ENCODE results near the gene UBE2Q2. TPM values are rescaled to one million over a fixed set of nuclear protein-coding genes. Genes with fewer than 3 reads are reported as not detected.

Gene UBE2Q2
- total and polyA plus RNA-seq, 9 of the 15 experiments (the other 6 are each of a cell fraction or from before 2014, with no cell fraction given): 6.2 to 24.0 (median 16.2) TPM

GRCh38 chr15:75842722-75843677, at the start of gene UBE2Q2 (continued):
- no peak for TF ChIP-seq ZKSCAN3 (CRISPR knock-in tag; IDR thresholded peaks at IDR 0.05)
- TF ChIP-seq KAT7 (CRISPR knock-in tag; IDR thresholded peaks at IDR 0.05; ENCODE audit: borderline replicate concordance): peak; percentile 70; the same call in 1 of the 2 replicates
- no peak for TF ChIP-seq MAFF (IDR thresholded peaks at IDR 0.05; ENCODE audit: low read length)
- TF ChIP-seq ZNF507 (tag; conservative IDR thresholded peaks at IDR 0.05): no peak
- TF ChIP-seq BACH1 (tag; IDR thresholded peaks at IDR 0.05): peak; percentile 83; the same call in 1 of the 2 replicates
- TF ChIP-seq ZNF785 (CRISPR knock-in tag; IDR thresholded peaks at IDR 0.05): no peak
- no peak for TF ChIP-seq EZH2 (IDR thresholded peaks at IDR 0.05; ENCODE audit: borderline replicate concordance, low read depth, low read length)
- TF ChIP-seq, protein P1, sequence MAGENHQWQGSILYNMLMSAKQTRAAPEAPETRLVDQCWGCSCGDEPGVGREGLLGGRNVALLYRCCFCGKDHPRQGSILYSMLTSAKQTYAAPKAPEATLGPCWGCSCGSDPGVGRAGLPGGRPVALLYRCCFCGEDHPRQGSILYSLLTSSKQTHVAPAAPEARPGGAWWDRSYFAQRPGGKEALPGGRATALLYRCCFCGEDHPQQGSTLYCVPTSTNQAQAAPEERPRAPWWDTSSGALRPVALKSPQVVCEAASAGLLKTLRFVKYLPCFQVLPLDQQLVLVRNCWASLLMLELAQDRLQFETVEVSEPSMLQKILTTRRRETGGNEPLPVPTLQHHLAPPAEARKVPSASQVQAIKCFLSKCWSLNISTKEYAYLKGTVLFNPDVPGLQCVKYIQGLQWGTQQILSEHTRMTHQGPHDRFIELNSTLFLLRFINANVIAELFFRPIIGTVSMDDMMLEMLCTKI (IDR thresholded peaks at IDR 0.05; ENCODE audit: partially characterized antibody): no peak
- TF ChIP-seq AFF1 (IDR thresholded peaks at IDR 0.05; ENCODE audit: low read depth in 1 of 2, partially characterized antibody in 2 of 2): peak in 1 of 2 experiments; percentile 38
- no peak for TF ChIP-seq CBX2 (IDR thresholded peaks at IDR 0.05; ENCODE audit: insufficient read depth, low read length, poor library complexity, severe bottlenecking)
- TF ChIP-seq, protein P2, sequence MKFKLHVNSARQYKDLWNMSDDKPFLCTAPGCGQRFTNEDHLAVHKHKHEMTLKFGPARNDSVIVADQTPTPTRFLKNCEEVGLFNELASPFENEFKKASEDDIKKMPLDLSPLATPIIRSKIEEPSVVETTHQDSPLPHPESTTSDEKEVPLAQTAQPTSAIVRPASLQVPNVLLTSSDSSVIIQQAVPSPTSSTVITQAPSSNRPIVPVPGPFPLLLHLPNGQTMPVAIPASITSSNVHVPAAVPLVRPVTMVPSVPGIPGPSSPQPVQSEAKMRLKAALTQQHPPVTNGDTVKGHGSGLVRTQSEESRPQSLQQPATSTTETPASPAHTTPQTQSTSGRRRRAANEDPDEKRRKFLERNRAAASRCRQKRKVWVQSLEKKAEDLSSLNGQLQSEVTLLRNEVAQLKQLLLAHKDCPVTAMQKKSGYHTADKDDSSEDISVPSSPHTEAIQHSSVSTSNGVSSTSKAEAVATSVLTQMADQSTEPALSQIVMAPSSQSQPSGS (CRISPR knock-in tag; IDR thresholded peaks at IDR 0.05): no peak
- TF ChIP-seq PATZ1 (CRISPR knock-in tag; IDR thresholded peaks at IDR 0.05; ENCODE audit: borderline replicate concordance): no peak
- TF ChIP-seq, protein P3, sequence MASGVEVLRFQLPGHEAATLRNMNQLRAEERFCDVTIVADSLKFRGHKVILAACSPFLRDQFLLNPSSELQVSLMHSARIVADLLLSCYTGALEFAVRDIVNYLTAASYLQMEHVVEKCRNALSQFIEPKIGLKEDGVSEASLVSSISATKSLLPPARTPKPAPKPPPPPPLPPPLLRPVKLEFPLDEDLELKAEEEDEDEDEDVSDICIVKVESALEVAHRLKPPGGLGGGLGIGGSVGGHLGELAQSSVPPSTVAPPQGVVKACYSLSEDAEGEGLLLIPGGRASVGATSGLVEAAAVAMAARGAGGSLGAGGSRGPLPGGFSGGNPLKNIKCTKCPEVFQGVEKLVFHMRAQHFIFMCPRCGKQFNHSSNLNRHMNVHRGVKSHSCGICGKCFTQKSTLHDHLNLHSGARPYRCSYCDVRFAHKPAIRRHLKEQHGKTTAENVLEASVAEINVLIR (CRISPR knock-in tag; IDR thresholded peaks at IDR 0.05): no peak
- TF ChIP-seq KLF16 (IDR thresholded peaks at IDR 0.05): no peak

All from K562 (cell line).